ENCODE data around the gene MAST4.

Gene MAST4

DNA sequence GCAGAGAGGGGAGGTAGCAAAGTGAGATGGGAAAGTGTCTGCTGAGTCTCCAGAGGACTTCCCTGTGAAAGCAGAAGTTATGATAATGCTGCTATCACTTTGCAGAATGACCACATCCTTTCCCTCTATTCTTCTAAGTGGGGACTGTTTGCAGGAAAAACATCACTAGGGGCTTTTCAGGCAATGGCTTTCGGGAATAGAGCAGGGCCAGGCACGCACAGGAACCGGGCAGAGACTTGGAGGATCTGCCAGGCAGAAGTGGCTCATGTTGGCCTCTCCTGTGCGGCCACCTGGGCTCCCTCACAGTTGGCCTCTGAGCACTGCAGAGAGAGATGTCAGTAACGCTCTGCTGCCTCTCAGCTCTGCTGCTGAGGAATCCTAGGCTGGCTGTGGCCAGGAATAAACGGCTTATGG lies 214.7 kb downstream of the MAST4 start:
- Histone ChIP-seq H3K27me3 (replicated peaks in 2 of 5; ENCODE audit: control insufficient read depth in 4 of 5, insufficient read depth in 5 of 5, low read length in 4 of 5) (peaks cover 0 to 2% (median 0%) of the 10 kb centered on the region in 5 experiments), H3K36me3 (ENCODE audit: control insufficient read depth in 4 of 4, insufficient read depth in 4 of 4, low read length in 3 of 4) (no peaks in the 10 kb centered on the region), H3K4me3 (ENCODE audit: control insufficient read depth in 1 of 7, extremely low read depth in 1 of 7, insufficient read depth in 4 of 7, low read depth in 2 of 7, low read length in 6 of 7) (no peak overlapping the region), H3K9me3 (ENCODE audit: control extremely low read depth in 1 of 5, control insufficient read depth in 4 of 5, insufficient read depth in 2 of 5, low read depth in 1 of 5, low read length in 4 of 5) (no peaks in the 10 kb centered on the region), H3K4me1 (ENCODE audit: control extremely low read depth in 1 of 4, control insufficient read depth in 4 of 4, insufficient read depth in 4 of 4, low read length in 3 of 4) (peaks cover 0 to 6% (median 3%) of the 10 kb centered on the region in 4 experiments), H3K27ac (ENCODE audit: insufficient read depth in 1 of 2, low read depth in 1 of 2, low read length in 2 of 2, poor library complexity in 1 of 2, severe bottlenecking in 2 of 2) (no peak overlapping the region)
- WGBS (ENCODE audit: insufficient coverage), result 74% methylated on average over 4 of the region's 6 CpGs
- peak in 2 of 3 donors; percentile 42 to 50 for DNase-seq
- CTCF ChIA-PET, result no interaction called here
- POLR2A ChIA-PET, result no interaction called here

DNA sequence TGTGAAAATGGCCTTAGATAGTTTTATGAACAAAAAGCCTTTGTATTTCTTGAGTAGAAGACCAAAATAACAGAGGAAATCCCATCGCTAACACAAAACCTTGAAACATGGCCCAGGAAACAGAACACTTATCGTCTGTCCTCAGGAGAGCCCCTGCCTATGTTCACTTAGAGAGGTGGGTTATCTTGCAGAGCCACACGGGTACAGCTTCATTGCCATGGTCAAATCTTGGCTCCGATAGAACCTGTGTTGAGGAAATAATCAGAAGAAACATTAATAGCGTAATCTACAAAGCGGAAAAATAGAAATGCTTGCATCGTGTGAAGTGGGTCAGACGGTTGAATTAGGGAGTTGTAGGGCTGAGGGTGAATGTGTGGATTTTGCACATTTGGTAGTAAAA lies 216.1 kb downstream of the MAST4 start:
- Histone ChIP-seq H3K4me1 (ENCODE audit: control extremely low read depth in 1 of 4, control insufficient read depth in 4 of 4, insufficient read depth in 4 of 4, low read length in 3 of 4) (peaks cover 0 to 6% (median 3%) of the 10 kb centered on the region in 4 experiments), H3K36me3 (ENCODE audit: control insufficient read depth in 4 of 4, insufficient read depth in 4 of 4, low read length in 3 of 4) (no peaks in the 10 kb centered on the region), H3K4me3 (ENCODE audit: control insufficient read depth in 1 of 7, extremely low read depth in 1 of 7, insufficient read depth in 4 of 7, low read depth in 2 of 7, low read length in 6 of 7) (no peak overlapping the region), H3K9me3 (ENCODE audit: control extremely low read depth in 1 of 5, control insufficient read depth in 4 of 5, insufficient read depth in 2 of 5, low read depth in 1 of 5, low read length in 4 of 5) (no peaks in the 10 kb centered on the region), H3K27me3 (replicated peaks in 2 of 5; ENCODE audit: control insufficient read depth in 4 of 5, insufficient read depth in 5 of 5, low read length in 4 of 5) (peaks cover 0 to 5% (median 0%) of the 10 kb centered on the region in 5 experiments), H3K27ac (ENCODE audit: insufficient read depth in 1 of 2, low read depth in 1 of 2, low read length in 2 of 2, poor library complexity in 1 of 2, severe bottlenecking in 2 of 2) (no peak overlapping the region)
- 81% methylated on average over 6 of the region's 8 CpGs for WGBS (ENCODE audit: insufficient coverage)
- POLR2A ChIA-PET, result no interaction called here
- CTCF ChIA-PET, result interaction anchor here (1.1 to 2.2 kb wide), 6 partner anchors 15 to 506 kb away, joined by 3 to 10 read pairs (median 4); no protein-coding TSS in a partner anchor
- DNase-seq, result peak; percentile 28 to 76 (median 51)

DNA sequence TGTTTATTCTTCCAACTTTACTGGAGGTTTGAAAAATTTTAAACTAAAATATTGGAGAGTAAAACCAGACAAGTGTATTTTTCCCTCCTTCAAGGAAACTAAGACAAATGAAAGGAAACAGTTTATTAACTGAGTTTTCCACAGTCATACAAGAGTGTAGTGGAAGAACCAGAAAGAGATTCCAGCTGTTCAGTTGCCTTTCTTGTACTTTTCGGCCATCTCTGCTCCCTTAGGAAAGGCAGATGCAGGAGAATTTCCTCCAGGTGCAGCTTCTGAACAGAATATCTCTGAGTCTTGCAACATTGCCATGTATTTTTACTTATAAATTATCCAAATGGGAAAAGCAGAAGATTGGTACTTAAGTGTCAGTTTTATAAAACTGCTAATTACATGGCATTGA lies 217.1 kb downstream of the MAST4 start:
- POLR2A ChIA-PET, result no interaction called here

DNA sequence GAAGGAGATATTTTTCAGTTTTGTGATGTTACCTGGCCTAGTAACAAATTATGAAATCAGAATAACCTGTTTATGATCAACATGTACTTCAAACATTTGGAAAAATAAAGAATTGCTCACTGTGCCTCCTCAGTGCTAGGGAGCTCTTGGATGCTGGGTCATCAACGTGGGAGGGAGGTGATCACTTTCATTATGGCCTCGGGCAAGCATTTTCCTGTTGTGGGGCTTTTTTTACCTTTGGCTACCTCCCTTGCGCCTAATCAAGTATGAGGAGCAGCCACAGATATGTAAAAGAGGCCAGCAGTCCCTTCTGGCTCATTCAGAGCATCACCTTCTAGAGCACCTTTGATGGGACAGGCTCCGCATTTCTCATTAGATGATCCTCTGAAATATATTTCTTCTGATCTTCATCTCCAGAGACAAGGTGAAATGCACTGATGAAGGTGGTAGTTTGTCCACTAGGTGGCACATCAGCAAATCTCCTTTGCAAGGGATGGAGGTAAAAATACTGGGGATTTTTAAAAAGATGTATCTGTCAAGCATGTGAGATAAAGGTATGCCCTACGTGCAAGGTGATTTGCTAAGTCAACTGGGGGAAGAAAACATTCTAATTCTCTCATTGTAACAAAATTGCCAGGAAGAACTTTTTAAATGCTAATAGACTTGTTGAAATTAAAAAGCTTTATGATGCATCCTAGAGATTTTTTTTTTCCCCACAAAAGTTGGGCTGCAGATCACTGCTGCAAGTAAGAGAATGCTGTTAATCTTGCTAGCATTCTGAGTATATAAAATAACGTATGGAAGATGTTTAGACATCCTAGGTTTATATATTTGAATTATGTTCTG lies 218.2 kb downstream of the MAST4 start:
- peak; percentile 52 to 68 (median 58) for DNase-seq
- Histone ChIP-seq H3K4me3 (ENCODE audit: control insufficient read depth in 1 of 7, extremely low read depth in 1 of 7, insufficient read depth in 4 of 7, low read depth in 2 of 7, low read length in 6 of 7) (no peak overlapping the region), H3K9me3 (ENCODE audit: control extremely low read depth in 1 of 5, control insufficient read depth in 4 of 5, insufficient read depth in 2 of 5, low read depth in 1 of 5, low read length in 4 of 5) (no peaks in the 10 kb centered on the region), H3K27ac (ENCODE audit: insufficient read depth in 1 of 2, low read depth in 1 of 2, low read length in 2 of 2, poor library complexity in 1 of 2, severe bottlenecking in 2 of 2) (no peak overlapping the region), H3K36me3 (ENCODE audit: control insufficient read depth in 4 of 4, insufficient read depth in 4 of 4, low read length in 3 of 4) (no peaks in the 10 kb centered on the region), H3K4me1 (ENCODE audit: control extremely low read depth in 1 of 4, control insufficient read depth in 4 of 4, insufficient read depth in 4 of 4, low read length in 3 of 4) (peaks cover 0 to 6% (median 3%) of the 10 kb centered on the region in 4 experiments), H3K27me3 (replicated peaks in 2 of 5; ENCODE audit: control insufficient read depth in 4 of 5, insufficient read depth in 5 of 5, low read length in 4 of 5) (peaks cover 0 to 5% (median 0%) of the 10 kb centered on the region in 5 experiments)
- 69% methylated on average over 3 of the region's 6 CpGs for WGBS (ENCODE audit: insufficient coverage)
- ChIA-PET POLR2A (no interaction called here), CTCF (interaction anchor here (0.5 to 2.9 kb wide), 11 partner anchors 9 to 248 kb away, joined by 3 to 13 read pairs (median 4); no protein-coding TSS in a partner anchor)

More for the DNA sequence above, 217.1 kb downstream of the MAST4 start:
- peaks cover 0 to 6% (median 3%) of the 10 kb centered on the region in 4 experiments for H3K4me1 ChIP-seq (ENCODE audit: control extremely low read depth in 1 of 4, control insufficient read depth in 4 of 4, insufficient read depth in 4 of 4, low read length in 3 of 4)
- no peak overlapping the region for H3K27ac ChIP-seq (ENCODE audit: insufficient read depth in 1 of 2, low read depth in 1 of 2, low read length in 2 of 2, poor library complexity in 1 of 2, severe bottlenecking in 2 of 2)
- 100% methylated on average over 1 of the region's 1 CpG for WGBS (ENCODE audit: insufficient coverage)
- CTCF ChIA-PET, result interaction anchor here (1.2 to 2.2 kb wide), 6 partner anchors 14 to 507 kb away, joined by 4 to 10 read pairs (median 6); no protein-coding TSS in a partner anchor
- peaks cover 0 to 5% (median 0%) of the 10 kb centered on the region in 5 experiments for H3K27me3 ChIP-seq (replicated peaks in 2 of 5; ENCODE audit: control insufficient read depth in 4 of 5, insufficient read depth in 5 of 5, low read length in 4 of 5)
- DNase-seq, result no peak
- H3K36me3 ChIP-seq (ENCODE audit: control insufficient read depth in 4 of 4, insufficient read depth in 4 of 4, low read length in 3 of 4), result no peaks in the 10 kb centered on the region
- H3K9me3 ChIP-seq (ENCODE audit: control extremely low read depth in 1 of 5, control insufficient read depth in 4 of 5, insufficient read depth in 2 of 5, low read depth in 1 of 5, low read length in 4 of 5), result no peaks in the 10 kb centered on the region
- H3K4me3 ChIP-seq (ENCODE audit: control insufficient read depth in 1 of 7, extremely low read depth in 1 of 7, insufficient read depth in 4 of 7, low read depth in 2 of 7, low read length in 6 of 7), result no peak overlapping the region

DNA sequence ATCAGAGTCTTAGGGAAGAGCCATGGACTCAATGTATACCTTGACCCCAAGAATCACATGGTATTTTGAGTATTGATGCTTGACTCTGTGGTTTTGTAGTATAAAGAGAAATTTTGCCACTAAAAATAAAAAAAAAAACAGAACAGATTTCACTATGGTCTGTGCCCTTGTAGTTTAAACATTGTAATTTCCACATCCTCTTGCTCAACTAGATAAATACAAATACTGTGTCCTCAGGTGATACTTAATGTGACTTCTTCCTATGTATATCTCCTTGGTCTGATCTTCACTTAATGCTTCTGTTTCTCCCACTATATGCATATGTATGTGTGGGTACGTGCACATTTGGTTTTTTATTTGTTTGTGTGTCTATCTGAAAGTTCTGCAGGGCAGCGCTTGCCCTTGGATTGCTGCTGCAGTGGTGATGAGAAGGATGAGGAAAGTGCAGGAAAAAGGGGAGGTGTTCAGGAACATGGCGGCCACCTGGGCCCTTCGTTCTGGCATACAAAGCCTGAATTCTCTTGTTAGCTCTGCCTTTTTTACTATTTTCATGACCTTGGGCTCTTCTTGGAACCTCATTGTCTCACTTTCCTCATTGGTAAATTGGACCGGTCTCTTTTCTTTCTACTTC lies 222.2 kb downstream of the MAST4 start:
- Histone ChIP-seq H3K27me3 (replicated peaks in 2 of 5; ENCODE audit: control insufficient read depth in 4 of 5, insufficient read depth in 5 of 5, low read length in 4 of 5) (peaks cover 0 to 5% (median 0%) of the 10 kb centered on the region in 5 experiments), H3K36me3 (ENCODE audit: control insufficient read depth in 4 of 4, insufficient read depth in 4 of 4, low read length in 3 of 4) (no peaks in the 10 kb centered on the region), H3K4me3 (ENCODE audit: control insufficient read depth in 1 of 7, extremely low read depth in 1 of 7, insufficient read depth in 4 of 7, low read depth in 2 of 7, low read length in 6 of 7) (no peak overlapping the region), H3K27ac (ENCODE audit: insufficient read depth in 1 of 2, low read depth in 1 of 2, low read length in 2 of 2, poor library complexity in 1 of 2, severe bottlenecking in 2 of 2) (no peak overlapping the region), H3K4me1 (ENCODE audit: control extremely low read depth in 1 of 4, control insufficient read depth in 4 of 4, insufficient read depth in 4 of 4, low read length in 3 of 4) (no peaks in the 10 kb centered on the region), H3K9me3 (ENCODE audit: control extremely low read depth in 1 of 5, control insufficient read depth in 4 of 5, insufficient read depth in 2 of 5, low read depth in 1 of 5, low read length in 4 of 5) (no peaks in the 10 kb centered on the region)
- ChIA-PET CTCF (interaction anchor here (1.2 to 2.0 kb wide), 3 partner anchors 10 to 114 kb away, joined by 3 to 8 read pairs (median 4); no protein-coding TSS in a partner anchor), POLR2A (no interaction called here)
- WGBS (ENCODE audit: insufficient coverage), result 95% methylated on average over 2 of the region's 5 CpGs
- DNase-seq, result no peak

DNA sequence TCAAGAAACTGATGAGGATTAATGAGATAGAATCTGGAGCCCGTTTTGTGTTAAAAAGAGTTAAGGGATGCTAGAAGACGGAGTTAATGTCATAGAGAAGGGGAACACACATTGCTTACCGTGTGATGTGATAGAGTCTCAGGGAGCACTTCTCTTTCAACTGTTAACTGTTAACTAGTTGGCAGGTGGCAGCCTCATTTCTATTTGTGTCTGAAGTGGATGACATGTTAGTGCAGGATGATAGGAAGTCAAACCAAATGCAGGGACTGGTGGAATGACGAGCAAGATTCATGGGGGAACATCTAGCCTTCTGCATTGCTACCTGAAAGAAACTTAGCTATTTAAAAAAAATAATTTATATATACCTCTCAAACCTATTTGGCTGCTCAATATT lies 222.7 kb downstream of the MAST4 start:
- Histone ChIP-seq H3K27ac (ENCODE audit: insufficient read depth in 1 of 2, low read depth in 1 of 2, low read length in 2 of 2, poor library complexity in 1 of 2, severe bottlenecking in 2 of 2) (no peak overlapping the region), H3K9me3 (ENCODE audit: control extremely low read depth in 1 of 5, control insufficient read depth in 4 of 5, insufficient read depth in 2 of 5, low read depth in 1 of 5, low read length in 4 of 5) (no peaks in the 10 kb centered on the region), H3K4me3 (ENCODE audit: control insufficient read depth in 1 of 7, extremely low read depth in 1 of 7, insufficient read depth in 4 of 7, low read depth in 2 of 7, low read length in 6 of 7) (no peak overlapping the region), H3K36me3 (ENCODE audit: control insufficient read depth in 4 of 4, insufficient read depth in 4 of 4, low read length in 3 of 4) (no peaks in the 10 kb centered on the region), H3K4me1 (ENCODE audit: control extremely low read depth in 1 of 4, control insufficient read depth in 4 of 4, insufficient read depth in 4 of 4, low read length in 3 of 4) (no peaks in the 10 kb centered on the region), H3K27me3 (replicated peaks in 2 of 5; ENCODE audit: control insufficient read depth in 4 of 5, insufficient read depth in 5 of 5, low read length in 4 of 5) (peaks cover 0 to 5% (median 0%) of the 10 kb centered on the region in 5 experiments)
- ChIA-PET CTCF (interaction anchor here (1.4 to 2.0 kb wide), 4 partner anchors 9 to 114 kb away, joined by 3 to 12 read pairs (median 6); no protein-coding TSS in a partner anchor), POLR2A (no interaction called here)
- 93% methylated on average over 3 of the region's 4 CpGs for WGBS (ENCODE audit: insufficient coverage)
- no peak for DNase-seq
